GM12878 (cell line): Measurements from ENCODE around the gene SLC13A2. TPM values are rescaled to one million over a fixed set of nuclear protein-coding genes. Genes with fewer than 3 reads are reported as not detected.
"Not testable (repeated sequence)": the region's sequence is repeated elsewhere in the genome, so short reads cannot be mapped to it uniquely, and the experiment has no call there.

ENCODE experiments used
- ATAC-seq: fragments of 200-7000 bp; cut with Tn5 transposase; 3 replicates; pipeline ENCODE4 v1.9.1; 2020; ENCODE audit warnings: mild to moderate bottlenecking, moderate library complexity
- BruUV-seq: library from RNA; stranded (reverse); fragments of 400-500 nt; replicated peaks from 2 replicates; lab custom pipeline; 2021; lab: Mats Ljungman, UMichigan
- CTCF ChIA-PET: fragments of 300-600 bp; sonication (Branson Sonifier 250); formaldehyde crosslinking; extraction: SDS; loops from one replicate; lab custom pipeline; 2021; ENCODE audit warnings: inconsistent platforms; lab: Yijun Ruan, JAX
- POLR2A ChIA-PET: fragments of 350-600 bp; formaldehyde crosslinking; extraction: SDS; loops from one replicate; lab custom pipeline; 2021; ENCODE audit warnings: inconsistent platforms; lab: Charles Lee
- RAD21 ChIA-PET: fragments of 300-600 bp; sonication (Branson Sonifier 250); formaldehyde crosslinking; loops from one replicate; lab custom pipeline; 2023; ENCODE audit warnings: antibody characterized with exemption; ENCODE audit not compliant: unreplicated experiment; lab: Charles Lee
- SMC1A ChIA-PET: fragments of 300-600 bp; sonication (Branson Sonifier 250); formaldehyde crosslinking; loops from one replicate; lab custom pipeline; 2023; ENCODE audit not compliant: unreplicated experiment, uncharacterized antibody; lab: Charles Lee
- DNase-seq: peaks from one replicate; pipeline ENCODE4 v3.0.0-alpha.2; 2011; ENCODE audit warnings: low read depth, low spot score
- FAIRE-seq: peaks from 3 replicates; lab custom pipeline; 2011; peaks lifted over from hg19 to GRCh38; lab: Jason Lieb, UNC
- H2AFZ ChIP-seq: 2 replicates; pipeline ENCODE4 v1.6.0; 2011; ENCODE audit warnings: low read depth, low read length, control low read depth; ENCODE audit not compliant: control insufficient read depth
- H3K27ac ChIP-seq: 2 replicates; pipeline ENCODE4 v1.5.1; 2011; ENCODE audit warnings: control low read depth; ENCODE audit not compliant: control insufficient read depth, insufficient read depth
- H3K27me3 ChIP-seq, 2 experiments: replicated peaks in 1 of 2; 2 replicates each; pipeline versions ENCODE4 v1.6.0 to v1.6.1; 2011; ENCODE audit warnings: low read length in 1 of 2; ENCODE audit not compliant: control insufficient read depth in 2 of 2, insufficient read depth in 2 of 2
- H3K36me3 ChIP-seq, 2 experiments: 2 replicates each; pipeline ENCODE4 v1.5.1; 2011; ENCODE audit warnings: low read length in 1 of 2; ENCODE audit not compliant: control insufficient read depth in 2 of 2, insufficient read depth in 2 of 2
- H3K4me1 ChIP-seq: 2 replicates; pipeline ENCODE4 v1.6.1; 2011; ENCODE audit warnings: mild to moderate bottlenecking, low read length, moderate library complexity, mixed read lengths; ENCODE audit not compliant: control insufficient read depth, insufficient read depth
- H3K4me2 ChIP-seq: 2 replicates; pipeline ENCODE4 v1.6.0; 2011; ENCODE audit warnings: control low read depth; ENCODE audit not compliant: control insufficient read depth, insufficient read depth
- H3K4me3 ChIP-seq: fragments of 200-600 bp; sonication (generic); 2 replicates; pipeline ENCODE4 v1.5.1; 2016
- H3K79me2 ChIP-seq: 2 replicates; pipeline ENCODE4 v1.6.0; 2011; ENCODE audit warnings: low read length; ENCODE audit not compliant: control insufficient read depth, insufficient read depth
- H3K9ac ChIP-seq: 2 replicates; pipeline ENCODE4 v1.8.0; 2011; ENCODE audit warnings: low read length, control low read depth, mixed read lengths; ENCODE audit not compliant: control insufficient read depth, insufficient read depth
- H3K9me3 ChIP-seq: replicated peaks from 3 replicates; pipeline ENCODE4 v1.5.1; 2011; ENCODE audit warnings: mild to moderate bottlenecking, low read length; ENCODE audit not compliant: control insufficient read depth, insufficient read depth
- H4K20me1 ChIP-seq: 2 replicates; pipeline ENCODE4 v1.6.0; 2011; ENCODE audit not compliant: control insufficient read depth, insufficient read depth
- MTA2 ChIP-seq: fragments of 450-650 bp; IDR thresholded peaks from 2 replicates; pipeline ENCODE4 v1.6.1; 2016; ENCODE audit warnings: low read depth, mild to moderate bottlenecking, moderate library complexity
- NFXL1 ChIP-seq: fragments of 450-650 bp; IDR thresholded peaks from 2 replicates; pipeline ENCODE4 v1.6.1; 2017; ENCODE audit warnings: antibody characterized with exemption, mild to moderate bottlenecking, borderline replicate concordance
- TCF12 ChIP-seq: IDR thresholded peaks from 2 replicates; pipeline ENCODE4 v1.6.1; 2011; ENCODE audit warnings: low read depth, mild to moderate bottlenecking, low read length
- ZBTB33 ChIP-seq: fragments of 450-650 bp; IDR thresholded peaks from 2 replicates; pipeline ENCODE4 v1.6.1; 2017; ENCODE audit warnings: mild to moderate bottlenecking
- WGBS: methylation state at CpG from one replicate; pipeline ENCODE4 v1.1.6; 2016; ENCODE audit warnings: low lambda C conversion rate; ENCODE audit not compliant: insufficient replicate concordance, insufficient coverage; ENCODE audit errors: missing lambda C conversion rate; 5-methylcytosine and 5-hydroxymethylcytosine counted together
- in situ Hi-C: fragments of 300-500 bp; cut with MboI; formaldehyde crosslinking; loops from 9 replicates; pipeline ENCODE4 v1.14.3; 2018; ENCODE audit warnings: mixed read lengths
- intact Hi-C: fragments of 100-400 bp; cut with micrococcal nuclease; formaldehyde crosslinking; loops from one replicate; pipeline ENCODE4 v1.14.2; 2022; ENCODE audit not compliant: unreplicated experiment
- polyA plus RNA-seq, 11 experiments: library from polyadenylated mRNA; depleted of rRNA in 4 of 11; unstranded in 6 of 11; stranded (reverse) in 5 of 11; fragments of >200 nt; fragmentation: Nextera tagmentation in 4 of 11; fragmentation: Illumina TruSeq in 1 of 11; extraction: Ambion mirVana in 4 of 11; extraction: Trizol in 1 of 11; gene quantifications; 1 replicate in 1 of 11; 2 replicates in 10 of 11; pipeline versions ENCODE4 v1.2.1 to v1.2.3, GENCODE V29; 2011 to 2016; ENCODE audit warnings: inconsistent platforms in 2 of 11, missing spikeins in 2 of 11, low read depth in 1 of 11
- total RNA-seq, 4 experiments: library from RNA; depleted of rRNA in 3 of 4; stranded (reverse); fragments of >200 nt in 3 of 4; fragmentation: Illumina TruSeq in 1 of 4; extraction: Trizol in 1 of 4; gene quantifications; 2 replicates each; pipeline versions ENCODE4 v1.2.1 to v1.2.3, GENCODE V29; 2013 to 2021
- TF ChIP-seq, protein P1 (sequence below): fragments of 450-650 bp; IDR thresholded peaks from 2 replicates; pipeline ENCODE4 v1.6.1; 2016; ENCODE audit warnings: mild to moderate bottlenecking, moderate library complexity, borderline replicate concordance

Gene SLC13A2
- total and polyA plus RNA-seq, 10 of the 15 experiments (the other 5 are each of a cell fraction or from before 2014, with no cell fraction given) = 0.03 to 0.13 (median 0.05) TPM; not detected in 6

DNA sequence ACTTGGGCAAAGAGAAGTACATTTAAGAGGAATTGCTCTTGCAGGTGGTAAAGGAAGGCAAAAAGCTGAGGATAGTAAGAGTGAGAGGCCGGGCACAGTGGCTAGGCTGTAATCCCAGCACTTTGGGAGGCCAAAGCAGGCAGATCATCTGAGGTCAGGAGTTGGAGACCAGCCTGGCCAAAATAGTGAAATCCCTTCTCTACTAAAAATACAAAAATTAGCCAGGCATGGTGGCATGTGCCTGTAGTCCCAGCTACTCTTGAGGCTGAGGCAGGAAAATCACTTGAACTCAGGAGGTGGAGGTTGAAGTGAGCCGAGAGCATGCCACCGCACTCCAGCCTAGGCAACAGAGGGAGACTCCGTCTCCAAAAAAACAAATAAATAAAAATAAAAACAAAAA lies 48.8 kb downstream of the SLC13A2 start:
- CTCF ChIA-PET, intact Hi-C loops, RAD21 ChIA-PET, H2AFZ ChIP-seq, BruUV-seq, DNase-seq, H3K27me3 ChIP-seq, H3K9ac ChIP-seq, H3K4me1 ChIP-seq, SMC1A ChIA-PET, POLR2A ChIA-PET, H3K27ac ChIP-seq, H3K79me2 ChIP-seq, ATAC-seq, H3K4me3 ChIP-seq, H3K4me2 ChIP-seq, H4K20me1 ChIP-seq, H3K36me3 ChIP-seq, H3K9me3 ChIP-seq, in situ Hi-C loops, FAIRE-seq: not testable (repeated sequence)
- 74% methylated on average over 4 of the region's 4 CpGs for WGBS

DNA sequence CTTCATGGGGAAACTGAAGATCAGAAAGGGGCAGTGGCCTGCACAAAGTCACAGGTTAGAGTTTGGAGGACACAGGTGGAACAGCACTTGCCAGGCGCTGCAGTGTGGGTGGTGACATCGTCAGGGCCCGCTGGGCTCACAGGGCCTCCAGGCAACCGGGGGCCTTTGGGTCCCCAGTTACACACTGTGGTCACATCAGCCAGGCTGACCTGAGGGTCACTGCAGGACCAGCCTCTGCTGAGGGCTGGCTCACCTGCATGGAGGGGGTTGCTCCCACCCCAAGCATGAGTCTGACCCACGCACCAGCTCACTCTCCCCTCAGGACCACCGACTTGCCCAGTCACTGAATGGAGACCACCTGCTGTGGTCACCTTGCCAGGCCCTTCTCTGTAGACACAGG lies 49.7 kb downstream of the SLC13A2 start:
- no peak overlapping the region for H3K27ac ChIP-seq
- FAIRE-seq (no peak), DNase-seq (no peak), ATAC-seq (no peak)
- RAD21 ChIA-PET = no interaction called here
- no peaks in the 10 kb centered on the region for H3K79me2 ChIP-seq
- H3K4me1 ChIP-seq = peaks cover 9% of the 10 kb centered on the region
- WGBS = 22% methylated on average over 6 of the region's 6 CpGs
- no peaks in the 10 kb centered on the region for H4K20me1 ChIP-seq
- no peak overlapping the region for H2AFZ ChIP-seq
- H3K4me2 ChIP-seq = no peak overlapping the region
- intact Hi-C loops = no loop called here
- H3K4me3 ChIP-seq = no peak overlapping the region
- TF ChIP-seq, protein P1, sequence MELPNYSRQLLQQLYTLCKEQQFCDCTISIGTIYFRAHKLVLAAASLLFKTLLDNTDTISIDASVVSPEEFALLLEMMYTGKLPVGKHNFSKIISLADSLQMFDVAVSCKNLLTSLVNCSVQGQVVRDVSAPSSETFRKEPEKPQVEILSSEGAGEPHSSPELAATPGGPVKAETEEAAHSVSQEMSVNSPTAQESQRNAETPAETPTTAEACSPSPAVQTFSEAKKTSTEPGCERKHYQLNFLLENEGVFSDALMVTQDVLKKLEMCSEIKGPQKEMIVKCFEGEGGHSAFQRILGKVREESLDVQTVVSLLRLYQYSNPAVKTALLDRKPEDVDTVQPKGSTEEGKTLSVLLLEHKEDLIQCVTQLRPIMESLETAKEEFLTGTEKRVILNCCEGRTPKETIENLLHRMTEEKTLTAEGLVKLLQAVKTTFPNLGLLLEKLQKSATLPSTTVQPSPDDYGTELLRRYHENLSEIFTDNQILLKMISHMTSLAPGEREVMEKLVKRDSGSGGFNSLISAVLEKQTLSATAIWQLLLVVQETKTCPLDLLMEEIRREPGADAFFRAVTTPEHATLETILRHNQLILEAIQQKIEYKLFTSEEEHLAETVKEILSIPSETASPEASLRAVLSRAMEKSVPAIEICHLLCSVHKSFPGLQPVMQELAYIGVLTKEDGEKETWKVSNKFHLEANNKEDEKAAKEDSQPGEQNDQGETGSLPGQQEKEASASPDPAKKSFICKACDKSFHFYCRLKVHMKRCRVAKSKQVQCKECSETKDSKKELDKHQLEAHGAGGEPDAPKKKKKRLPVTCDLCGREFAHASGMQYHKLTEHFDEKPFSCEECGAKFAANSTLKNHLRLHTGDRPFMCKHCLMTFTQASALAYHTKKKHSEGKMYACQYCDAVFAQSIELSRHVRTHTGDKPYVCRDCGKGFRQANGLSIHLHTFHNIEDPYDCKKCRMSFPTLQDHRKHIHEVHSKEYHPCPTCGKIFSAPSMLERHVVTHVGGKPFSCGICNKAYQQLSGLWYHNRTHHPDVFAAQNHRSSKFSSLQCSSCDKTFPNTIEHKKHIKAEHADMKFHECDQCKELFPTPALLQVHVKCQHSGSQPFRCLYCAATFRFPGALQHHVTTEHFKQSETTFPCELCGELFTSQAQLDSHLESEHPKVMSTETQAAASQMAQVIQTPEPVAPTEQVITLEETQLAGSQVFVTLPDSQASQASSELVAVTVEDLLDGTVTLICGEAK = no peak
- TF ChIP-seq MTA2 = no peak
- TF ChIP-seq NFXL1 = no peak
- TF ChIP-seq ZBTB33 = no peak
- no peak for TF ChIP-seq TCF12
- POLR2A ChIA-PET = no interaction called here
- BruUV-seq = no TSS peak
- in situ Hi-C loops = no loop called here
- no peaks in the 10 kb centered on the region for H3K9me3 ChIP-seq
- no peaks in the 10 kb centered on the region; a peak in 1 of 4 replicates for H3K36me3 ChIP-seq
- no peaks in the 10 kb centered on the region for H3K27me3 ChIP-seq
- no peak overlapping the region for H3K9ac ChIP-seq
- CTCF ChIA-PET = no interaction called here
- SMC1A ChIA-PET = no interaction called here
